Epithelial cell of proximal tubule (primary cell): ENCODE results near the gene PBX2. TPM values are rescaled to one million over a fixed set of nuclear protein-coding genes. Genes with fewer than 3 reads are reported as not detected.
"Not testable (repeated sequence)": the region's sequence is repeated elsewhere in the genome, so short reads cannot be mapped to it uniquely, and the experiment has no call there.

Experiments
- DNase-seq: peaks from one replicate; pipeline ENCODE4 v3.0.0-alpha.2; 2011; ENCODE audit warnings: low read depth
- H3K4me3 ChIP-seq: 2 replicates; pipeline ENCODE4 v1.5.1; 2011; ENCODE audit warnings: low read depth, mild to moderate bottlenecking, low read length
- total RNA-seq: library from RNA; depleted of rRNA; stranded (reverse); fragments of >200 nt; gene quantifications from 2 replicates; pipeline ENCODE4 v1.2.3, GENCODE V29; 2015
- TF ChIP-seq, protein P1 (sequence below): conservative IDR thresholded peaks from 2 replicates; pipeline ENCODE4 v1.5.1; 2012; ENCODE audit warnings: low read depth, mild to moderate bottlenecking, low read length

Gene PBX2
- total RNA-seq, 1 donor from 2014 or later = 44.5 TPM

- H3K4me3 ChIP-seq = no peak overlapping the region
- no peak for DNase-seq
- TF ChIP-seq, protein P1, sequence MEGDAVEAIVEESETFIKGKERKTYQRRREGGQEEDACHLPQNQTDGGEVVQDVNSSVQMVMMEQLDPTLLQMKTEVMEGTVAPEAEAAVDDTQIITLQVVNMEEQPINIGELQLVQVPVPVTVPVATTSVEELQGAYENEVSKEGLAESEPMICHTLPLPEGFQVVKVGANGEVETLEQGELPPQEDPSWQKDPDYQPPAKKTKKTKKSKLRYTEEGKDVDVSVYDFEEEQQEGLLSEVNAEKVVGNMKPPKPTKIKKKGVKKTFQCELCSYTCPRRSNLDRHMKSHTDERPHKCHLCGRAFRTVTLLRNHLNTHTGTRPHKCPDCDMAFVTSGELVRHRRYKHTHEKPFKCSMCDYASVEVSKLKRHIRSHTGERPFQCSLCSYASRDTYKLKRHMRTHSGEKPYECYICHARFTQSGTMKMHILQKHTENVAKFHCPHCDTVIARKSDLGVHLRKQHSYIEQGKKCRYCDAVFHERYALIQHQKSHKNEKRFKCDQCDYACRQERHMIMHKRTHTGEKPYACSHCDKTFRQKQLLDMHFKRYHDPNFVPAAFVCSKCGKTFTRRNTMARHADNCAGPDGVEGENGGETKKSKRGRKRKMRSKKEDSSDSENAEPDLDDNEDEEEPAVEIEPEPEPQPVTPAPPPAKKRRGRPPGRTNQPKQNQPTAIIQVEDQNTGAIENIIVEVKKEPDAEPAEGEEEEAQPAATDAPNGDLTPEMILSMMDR = no peak
These were observed 43.3 kb downstream of the PBX2 start for GRCh38 chr6:32146687-32147086.

GRCh38 chr6:32146287-32146686 lies 43.7 kb downstream of the PBX2 start:
- H3K4me3 ChIP-seq = no peak overlapping the region
- DNase-seq = no peak
- TF ChIP-seq, protein P1 = no peak

GRCh38 chr6:32144238-32144637 lies 45.8 kb downstream of the PBX2 start:
- not testable (repeated sequence) for DNase-seq, H3K4me3 ChIP-seq

DNA sequence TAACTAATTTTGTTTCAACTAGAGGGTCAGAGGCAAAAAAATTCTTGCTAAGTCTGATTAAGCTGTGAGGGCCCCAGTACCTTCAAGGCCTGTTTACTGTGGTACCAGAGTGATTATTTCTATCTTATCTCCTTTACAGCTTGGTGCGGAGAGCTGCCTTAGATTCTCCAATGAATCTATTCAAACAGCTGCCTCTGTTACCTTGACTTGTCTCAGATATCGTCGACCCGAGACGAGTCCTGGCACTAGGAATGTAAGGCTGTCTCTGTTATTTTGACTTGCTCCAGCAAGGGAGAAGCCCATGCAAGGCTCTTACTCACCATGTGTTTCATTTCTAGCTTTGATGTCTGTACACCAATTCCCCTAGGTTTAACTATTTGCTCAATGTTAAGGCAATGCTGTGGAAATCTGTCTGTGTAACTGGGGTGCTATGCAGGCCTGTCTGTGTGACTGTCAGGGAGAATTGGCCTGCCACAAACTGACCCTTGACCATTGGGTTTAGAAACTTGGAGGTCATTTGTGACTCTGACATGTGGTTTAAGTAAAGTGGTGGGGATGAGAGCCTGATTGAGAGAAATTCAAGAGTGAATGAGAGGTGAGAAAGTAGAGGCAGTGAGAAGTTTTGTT lies 49.5 kb downstream of the PBX2 start:
- H3K4me3 ChIP-seq = no peak overlapping the region
- no peak for DNase-seq
- TF ChIP-seq, protein P1 = no peak

DNA sequence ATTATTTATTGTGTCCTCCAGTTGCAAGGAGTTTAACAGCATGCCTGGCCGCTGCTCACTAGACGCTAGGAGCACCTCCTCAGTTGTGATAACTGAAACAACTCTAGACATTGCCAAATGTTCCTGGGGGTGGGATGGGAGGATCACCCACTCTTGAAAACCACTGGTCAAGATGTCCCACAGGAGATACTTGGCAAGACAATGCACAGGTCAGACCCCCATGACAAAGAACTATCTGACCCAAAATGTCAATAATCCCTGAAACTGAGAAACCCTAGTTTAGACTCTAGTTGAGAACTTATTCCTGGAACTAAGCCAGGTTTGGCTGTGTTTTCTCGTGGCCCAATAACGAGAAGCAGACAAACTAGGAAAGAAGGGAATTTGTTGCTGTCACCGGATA lies 50.4 kb downstream of the PBX2 start:
- DNase-seq = no peak
- no peak overlapping the region for H3K4me3 ChIP-seq
- TF ChIP-seq, protein P1 = no peak

- no peak for DNase-seq
- H3K4me3 ChIP-seq = no peak overlapping the region
- TF ChIP-seq, protein P1 = no peak
These were observed 52.5 kb downstream of the PBX2 start for GRCh38 chr6:32137454-32137853.

Other genes with a start within 250 kb of the PBX2 start
- gene CFB, start 244.1 kb downstream of the PBX2 start, total RNA-seq = 0.81 and 2.2 TPM in 2 replicates
- 113 and 132 TPM in 2 replicates for gene NELFE, start 231.2 kb downstream of the PBX2 start, total RNA-seq
- gene SKIC2, start 231.0 kb downstream of the PBX2 start, total RNA-seq = 42.0 and 51.9 TPM in 2 replicates
- gene DXO, start 218.1 kb downstream of the PBX2 start, total RNA-seq = 20.0 and 20.9 TPM in 2 replicates
- gene C4A, start 208.1 kb downstream of the PBX2 start, total RNA-seq = 1.0 and 1.6 TPM in 2 replicates
- 1.1 and 1.2 TPM in 2 replicates for gene C4B, start 175.4 kb downstream of the PBX2 start, total RNA-seq
- not detected in 2 replicates for gene CYP21A2, start 151.8 kb downstream of the PBX2 start, total RNA-seq
- gene TNXB, start 80.9 kb downstream of the PBX2 start, total RNA-seq = 0.23 TPM in 1 of 2 replicates, not detected in the other
- 21.3 and 23.2 TPM in 2 replicates for gene ATF6B, start 62.0 kb downstream of the PBX2 start, total RNA-seq
- 2.5 and 7.2 TPM in 2 replicates for gene FKBPL, start 59.9 kb downstream of the PBX2 start, total RNA-seq
- not detected in 2 replicates for gene PRRT1, start 38.3 kb downstream of the PBX2 start, total RNA-seq
- 23.2 and 39.4 TPM in 2 replicates for gene PPT2, start 36.1 kb downstream of the PBX2 start, total RNA-seq
- gene EGFL8, start 25.6 kb downstream of the PBX2 start, total RNA-seq = 3.1 and 6.5 TPM in 2 replicates
- gene AGPAT1, start 14.1 kb downstream of the PBX2 start, total RNA-seq = 57.1 and 72.2 TPM in 2 replicates
- gene RNF5, start 11.8 kb downstream of the PBX2 start, total RNA-seq = 66.6 and 79.9 TPM in 2 replicates
- 0.80 and 1.4 TPM in 2 replicates for gene AGER, start 5.9 kb downstream of the PBX2 start, total RNA-seq
- 15.7 and 17.8 TPM in 2 replicates for gene GPSM3, start 2.4 kb upstream of the PBX2 start, total RNA-seq
- gene NOTCH4, start 33.9 kb upstream of the PBX2 start, total RNA-seq = 2.0 and 3.3 TPM in 2 replicates
- not detected in 2 replicates for gene TSBP1, start 181.7 kb upstream of the PBX2 start, total RNA-seq
- gene BTNL2, start 217.0 kb upstream of the PBX2 start, total RNA-seq = 0.63 TPM in 1 of 2 replicates, not detected in the other
- gene HLA-DRA, start 249.7 kb upstream of the PBX2 start, total RNA-seq = not detected in 2 replicates